HepG2 (cell line): ENCODE measurements around the gene CBFA2T2. TPM values are rescaled to one million over a fixed set of nuclear protein-coding genes. Genes with fewer than 3 reads are reported as not detected.
A peak's percentile ranks its signal among the peaks of the same experiment; 100 is the strongest.

ENCODE experiments used
- ARNT2 ChIP-seq: sonication (generic); formaldehyde crosslinking; IDR thresholded peaks from 2 replicates; pipeline ENCODE4 v1.8.0; 2022; ENCODE audit warnings: mild to moderate bottlenecking, low read depth, missing genetic modification reagents, moderate library complexity
- CHD4 ChIP-seq: fragments of 200-600 bp; sonication (generic); IDR thresholded peaks from 2 replicates; pipeline ENCODE4 v1.7.0; 2017; ENCODE audit warnings: mild to moderate bottlenecking, low read length, borderline replicate concordance
- KAT2B ChIP-seq: fragments of 150-350 bp; IDR thresholded peaks from 2 replicates; pipeline ENCODE4 v1.6.1; 2014; ENCODE audit warnings: low read depth, low read length, borderline replicate concordance
- KAT8 ChIP-seq: IDR thresholded peaks from 2 replicates; pipeline ENCODE4 v1.6.1; 2016; ENCODE audit warnings: missing genetic modification reagents, missing compliant biosample characterization
- MBD4 ChIP-seq: IDR thresholded peaks from 2 replicates; pipeline ENCODE4 v1.6.1; 2012; ENCODE audit warnings: low read length, inconsistent platforms, borderline replicate concordance
- MBNL3 ChIP-seq: fragments of 250-450 bp; sonication (Bioruptor Pico); conservative IDR thresholded peaks from 2 replicates; pipeline ENCODE4 v1.8.0; 2022; ENCODE audit warnings: mild to moderate bottlenecking, inconsistent platforms
- POLR2A ChIP-seq, 2 experiments: IDR thresholded peaks; 2 replicates each; pipeline ENCODE4 v1.6.1; 2011; ENCODE audit warnings: low read depth in 2 of 2, low read length in 2 of 2, mild to moderate bottlenecking in 1 of 2, moderate library complexity in 1 of 2; ENCODE audit not compliant: insufficient read depth in 1 of 2
- POLR2AphosphoS5 ChIP-seq: IDR thresholded peaks from 2 replicates; pipeline ENCODE4 v1.6.1; 2012; ENCODE audit warnings: low read depth, low read length
- RBFOX2 ChIP-seq: fragments of 200-400 bp; formaldehyde crosslinking; IDR thresholded peaks from 2 replicates; pipeline ENCODE4 v1.6.1; 2017; ENCODE audit warnings: low read depth, mild to moderate bottlenecking, low read length
- SSRP1 ChIP-seq: IDR thresholded peaks from 2 replicates; pipeline ENCODE4 v1.6.1; 2016; ENCODE audit warnings: control low read depth
- U2AF1 ChIP-seq: fragments of 200-400 bp; formaldehyde crosslinking; optimal IDR thresholded peaks from 2 replicates; pipeline ENCODE3; 2017; ENCODE audit warnings: mild to moderate bottlenecking, low read depth, low read length
- ZNF124 ChIP-seq: sonication (generic); formaldehyde crosslinking; IDR thresholded peaks from 2 replicates; pipeline ENCODE4 v1.4.0; 2020; ENCODE audit warnings: missing genetic modification reagents
- ZNF143 ChIP-seq: sonication (generic); formaldehyde crosslinking; IDR thresholded peaks from 2 replicates; pipeline ENCODE4 v1.4.0; 2020; ENCODE audit warnings: missing genetic modification reagents
- ZNF264 ChIP-seq: sonication (generic); formaldehyde crosslinking; IDR thresholded peaks from 2 replicates; pipeline ENCODE4 v1.4.0; 2020; ENCODE audit warnings: missing genetic modification reagents
- ZNF558 ChIP-seq: sonication (generic); formaldehyde crosslinking; IDR thresholded peaks from 2 replicates; pipeline ENCODE4 v1.9.0; 2022; ENCODE audit warnings: mild to moderate bottlenecking, missing genetic modification reagents, borderline replicate concordance
- ZNF607 ChIP-seq: sonication (generic); formaldehyde crosslinking; IDR thresholded peaks from 2 replicates; pipeline ENCODE4 v1.5.1; 2020; ENCODE audit warnings: missing genetic modification reagents, mild to moderate bottlenecking, borderline replicate concordance
- ZNF672 ChIP-seq: sonication (generic); formaldehyde crosslinking; IDR thresholded peaks from 2 replicates; pipeline ENCODE4 v1.8.1; 2022; ENCODE audit warnings: missing genetic modification reagents
- ZNF761 ChIP-seq: sonication (generic); formaldehyde crosslinking; conservative IDR thresholded peaks from 2 replicates; pipeline ENCODE4 v1.4.0; 2020; ENCODE audit warnings: mild to moderate bottlenecking, missing genetic modification reagents
- ZNF772 ChIP-seq: sonication (generic); formaldehyde crosslinking; IDR thresholded peaks from 2 replicates; pipeline ENCODE4 v1.5.0; 2020; ENCODE audit warnings: mild to moderate bottlenecking, missing genetic modification reagents
- ZNF776 ChIP-seq: sonication (generic); formaldehyde crosslinking; IDR thresholded peaks from 2 replicates; pipeline ENCODE4 v1.4.0; 2020; ENCODE audit warnings: mild to moderate bottlenecking, missing genetic modification reagents
- ZNF841 ChIP-seq: sonication (generic); formaldehyde crosslinking; IDR thresholded peaks from 2 replicates; pipeline ENCODE4 v1.8.1; 2023; ENCODE audit warnings: missing genetic modification reagents, borderline replicate concordance
- polyA plus RNA-seq, 8 experiments: library from polyadenylated mRNA; depleted of rRNA in 3 of 8; stranded (reverse) in 7 of 8; unstranded in 1 of 8; fragments of >200 nt; fragmentation: Illumina TruSeq in 4 of 8; extraction: Trizol in 4 of 8; gene quantifications; 2 replicates each; pipeline versions ENCODE4 v1.2.1 to v1.2.3, GENCODE V29; 2011 to 2016; ENCODE audit warnings: low read depth in 4 of 8, missing spikeins in 1 of 8, mixed read lengths in 1 of 8; ENCODE audit not compliant: insufficient read depth in 1 of 8
- total RNA-seq, 5 experiments: library from RNA; depleted of rRNA; stranded (reverse); fragments of >200 nt; fragmentation: Illumina TruSeq; extraction: Trizol; gene quantifications; 2 replicates each; pipeline ENCODE4 v1.2.3, GENCODE V29; 2016; ENCODE audit warnings: low read depth in 1 of 5
- TF ChIP-seq, protein P1 (sequence below): IDR thresholded peaks from 2 replicates; pipeline ENCODE4 v1.6.1; 2016; ENCODE audit warnings: low read depth, control low read depth
- TF ChIP-seq, protein P2 (sequence below): sonication (generic); formaldehyde crosslinking; IDR thresholded peaks from 2 replicates; pipeline ENCODE4 v1.4.0; 2020; ENCODE audit warnings: mild to moderate bottlenecking, missing genetic modification reagents
- TF ChIP-seq, protein P3 (sequence below): IDR thresholded peaks from 2 replicates; pipeline ENCODE4 v1.6.1; 2012; ENCODE audit warnings: low read length, improper control_type of control experiment
- TF ChIP-seq, protein P4 (sequence below): sonication (generic); formaldehyde crosslinking; conservative IDR thresholded peaks from 2 replicates; pipeline ENCODE4 v1.5.0; 2020; ENCODE audit warnings: missing genetic modification reagents

The CBFA2T2 gene
- total and polyA plus RNA-seq, 2 of the 13 experiments (the other 11 are each of a cell fraction or from before 2014, with no cell fraction given), result 6.3 to 21.2 TPM

DNA sequence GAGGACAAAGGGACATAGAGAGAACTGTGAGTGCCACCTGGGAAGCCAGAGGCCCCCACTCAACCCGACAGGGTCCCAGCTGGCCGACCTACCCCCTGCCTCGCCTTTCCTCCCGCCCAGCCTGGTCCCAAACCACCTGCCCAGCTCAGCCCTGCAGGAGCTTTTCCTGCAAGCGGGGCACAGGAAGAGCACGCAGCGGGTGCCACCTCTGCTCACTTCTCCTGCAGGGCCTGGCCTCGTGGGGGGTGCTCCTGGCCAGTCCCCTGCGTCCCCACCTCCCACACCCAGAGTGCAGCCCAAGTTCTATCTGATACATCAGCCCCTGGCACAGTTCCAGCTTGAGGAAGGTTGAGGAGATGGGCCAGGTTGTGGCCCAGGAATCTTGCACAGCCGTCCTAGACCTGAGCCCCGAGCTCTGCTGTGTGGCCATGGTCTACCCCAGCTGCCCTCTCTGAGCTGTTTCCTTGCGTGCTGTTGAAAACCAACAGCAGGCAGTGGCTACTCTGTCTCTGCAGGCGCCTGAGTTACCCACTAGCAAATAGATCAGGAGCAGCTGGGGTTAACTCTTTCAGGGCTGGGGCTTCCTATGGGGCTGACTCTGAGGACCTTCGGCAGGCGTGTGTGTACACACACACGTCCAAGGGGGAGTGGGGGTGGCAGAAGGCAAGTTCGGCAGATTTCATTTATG lies 182.7 kb downstream of the CBFA2T2 start (continued):
- no peak for TF ChIP-seq ZNF264
- peak; percentile 34; the same call in 1 of the 2 replicates for TF ChIP-seq ZNF772 (CRISPR knock-in tag)
- no peak for TF ChIP-seq MBNL3 (CRISPR knock-in tag)
- TF ChIP-seq ZNF841 (CRISPR knock-in tag), result no peak
- no peak; a peak in 1 of 4 replicates for TF ChIP-seq POLR2A (IDR thresholded peaks at IDR 0.05; ENCODE audit: insufficient read depth in 1 of 2, low read depth in 2 of 2, low read length in 2 of 2)
- TF ChIP-seq POLR2AphosphoS5, result peak; percentile 32; the same call in 1 of the 2 replicates
- peak; percentile 43 for TF ChIP-seq RBFOX2
- TF ChIP-seq U2AF1, result no peak
- TF ChIP-seq, protein P1, sequence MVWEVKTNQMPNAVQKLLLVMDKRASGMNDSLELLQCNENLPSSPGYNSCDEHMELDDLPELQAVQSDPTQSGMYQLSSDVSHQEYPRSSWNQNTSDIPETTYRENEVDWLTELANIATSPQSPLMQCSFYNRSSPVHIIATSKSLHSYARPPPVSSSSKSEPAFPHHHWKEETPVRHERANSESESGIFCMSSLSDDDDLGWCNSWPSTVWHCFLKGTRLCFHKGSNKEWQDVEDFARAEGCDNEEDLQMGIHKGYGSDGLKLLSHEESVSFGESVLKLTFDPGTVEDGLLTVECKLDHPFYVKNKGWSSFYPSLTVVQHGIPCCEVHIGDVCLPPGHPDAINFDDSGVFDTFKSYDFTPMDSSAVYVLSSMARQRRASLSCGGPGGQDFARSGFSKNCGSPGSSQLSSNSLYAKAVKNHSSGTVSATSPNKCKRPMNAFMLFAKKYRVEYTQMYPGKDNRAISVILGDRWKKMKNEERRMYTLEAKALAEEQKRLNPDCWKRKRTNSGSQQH, result no peak
- TF ChIP-seq, protein P2, sequence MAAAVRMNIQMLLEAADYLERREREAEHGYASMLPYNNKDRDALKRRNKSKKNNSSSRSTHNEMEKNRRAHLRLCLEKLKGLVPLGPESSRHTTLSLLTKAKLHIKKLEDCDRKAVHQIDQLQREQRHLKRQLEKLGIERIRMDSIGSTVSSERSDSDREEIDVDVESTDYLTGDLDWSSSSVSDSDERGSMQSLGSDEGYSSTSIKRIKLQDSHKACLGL (CRISPR knock-in tag), result 0 out of 2 replicates have a peak, but pooled peaks have one; percentile 51
- TF ChIP-seq ZNF761 (CRISPR knock-in tag), result 0 out of 2 replicates have a peak, but pooled peaks have one; percentile 26
- TF ChIP-seq, protein P3, sequence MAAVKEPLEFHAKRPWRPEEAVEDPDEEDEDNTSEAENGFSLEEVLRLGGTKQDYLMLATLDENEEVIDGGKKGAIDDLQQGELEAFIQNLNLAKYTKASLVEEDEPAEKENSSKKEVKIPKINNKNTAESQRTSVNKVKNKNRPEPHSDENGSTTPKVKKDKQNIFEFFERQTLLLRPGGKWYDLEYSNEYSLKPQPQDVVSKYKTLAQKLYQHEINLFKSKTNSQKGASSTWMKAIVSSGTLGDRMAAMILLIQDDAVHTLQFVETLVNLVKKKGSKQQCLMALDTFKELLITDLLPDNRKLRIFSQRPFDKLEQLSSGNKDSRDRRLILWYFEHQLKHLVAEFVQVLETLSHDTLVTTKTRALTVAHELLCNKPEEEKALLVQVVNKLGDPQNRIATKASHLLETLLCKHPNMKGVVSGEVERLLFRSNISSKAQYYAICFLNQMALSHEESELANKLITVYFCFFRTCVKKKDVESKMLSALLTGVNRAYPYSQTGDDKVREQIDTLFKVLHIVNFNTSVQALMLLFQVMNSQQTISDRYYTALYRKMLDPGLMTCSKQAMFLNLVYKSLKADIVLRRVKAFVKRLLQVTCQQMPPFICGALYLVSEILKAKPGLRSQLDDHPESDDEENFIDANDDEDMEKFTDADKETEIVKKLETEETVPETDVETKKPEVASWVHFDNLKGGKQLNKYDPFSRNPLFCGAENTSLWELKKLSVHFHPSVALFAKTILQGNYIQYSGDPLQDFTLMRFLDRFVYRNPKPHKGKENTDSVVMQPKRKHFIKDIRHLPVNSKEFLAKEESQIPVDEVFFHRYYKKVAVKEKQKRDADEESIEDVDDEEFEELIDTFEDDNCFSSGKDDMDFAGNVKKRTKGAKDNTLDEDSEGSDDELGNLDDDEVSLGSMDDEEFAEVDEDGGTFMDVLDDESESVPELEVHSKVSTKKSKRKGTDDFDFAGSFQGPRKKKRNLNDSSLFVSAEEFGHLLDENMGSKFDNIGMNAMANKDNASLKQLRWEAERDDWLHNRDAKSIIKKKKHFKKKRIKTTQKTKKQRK, result no peak
- TF ChIP-seq ZNF143 (CRISPR knock-in tag), result peak; percentile 2; the same call in 1 of the 2 replicates
- TF ChIP-seq ZNF672 (CRISPR knock-in tag), result peak; percentile 41; the same call in 1 of the 2 replicates
- TF ChIP-seq CHD4, result no peak
- TF ChIP-seq SSRP1, result peak; percentile 83; the same call in 1 of the 2 replicates
- peak; percentile 66; the same call in 1 of the 2 replicates for TF ChIP-seq ZNF558 (CRISPR knock-in tag)
- peak; percentile 22; the same call in 1 of the 2 replicates for TF ChIP-seq KAT8 (CRISPR knock-in tag)
- no peak for TF ChIP-seq MBD4
- no peak for TF ChIP-seq ZNF124 (CRISPR knock-in tag)
- TF ChIP-seq KAT2B, result no peak
- no peak for TF ChIP-seq ZNF607
- no peak for TF ChIP-seq ARNT2 (CRISPR knock-in tag)
- TF ChIP-seq, protein P4, sequence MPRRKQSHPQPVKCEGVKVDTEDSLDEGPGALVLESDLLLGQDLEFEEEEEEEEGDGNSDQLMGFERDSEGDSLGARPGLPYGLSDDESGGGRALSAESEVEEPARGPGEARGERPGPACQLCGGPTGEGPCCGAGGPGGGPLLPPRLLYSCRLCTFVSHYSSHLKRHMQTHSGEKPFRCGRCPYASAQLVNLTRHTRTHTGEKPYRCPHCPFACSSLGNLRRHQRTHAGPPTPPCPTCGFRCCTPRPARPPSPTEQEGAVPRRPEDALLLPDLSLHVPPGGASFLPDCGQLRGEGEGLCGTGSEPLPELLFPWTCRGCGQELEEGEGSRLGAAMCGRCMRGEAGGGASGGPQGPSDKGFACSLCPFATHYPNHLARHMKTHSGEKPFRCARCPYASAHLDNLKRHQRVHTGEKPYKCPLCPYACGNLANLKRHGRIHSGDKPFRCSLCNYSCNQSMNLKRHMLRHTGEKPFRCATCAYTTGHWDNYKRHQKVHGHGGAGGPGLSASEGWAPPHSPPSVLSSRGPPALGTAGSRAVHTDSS (CRISPR knock-in tag), result no peak; the same call in 1 of the 2 replicates
- TF ChIP-seq ZNF776 (CRISPR knock-in tag), result no peak
